HEK293 (cell line): ENCODE data around the gene FOXK2.

Experiments
- CTCF ChIA-PET: fragments of 350-600 bp; formaldehyde crosslinking; extraction: SDS; loops from one replicate; lab custom pipeline; 2021; ENCODE audit warnings: antibody characterized with exemption; lab: Yijun Ruan, JAX
- POLR2A ChIA-PET: fragments of 300-600 bp; formaldehyde crosslinking; extraction: SDS; loops from one replicate; lab custom pipeline; 2020; ENCODE audit warnings: antibody characterized with exemption, inconsistent platforms; lab: Yijun Ruan, JAX
- H3K27ac ChIP-seq: fragments of 200-500 bp; sonication (Bioruptor generic); 2 replicates; pipeline ENCODE4 v1.5.1; 2014; ENCODE audit warnings: low read depth, low read length, control low read depth, inconsistent platforms; ENCODE audit errors: extremely low read depth
- H3K36me3 ChIP-seq, 2 experiments: fragments of 200-500 bp in 1 of 2; sonication (Bioruptor generic) in 1 of 2; 1 replicate in 1 of 2; 2 replicates in 1 of 2; pipeline ENCODE4 v1.5.1; 2014 to 2017; ENCODE audit warnings: inconsistent platforms in 2 of 2, low read length in 2 of 2; ENCODE audit not compliant: control insufficient read depth in 2 of 2, insufficient read depth in 1 of 2
- H3K4me1 ChIP-seq: fragments of 200-500 bp; sonication (Bioruptor generic); 2 replicates; pipeline ENCODE4 v1.5.1; 2014; ENCODE audit warnings: mild to moderate bottlenecking, low read length, inconsistent platforms; ENCODE audit not compliant: control insufficient read depth, insufficient read depth
- H3K4me3 ChIP-seq: 2 replicates; pipeline ENCODE4 v1.5.1; 2011; ENCODE audit warnings: low read depth, mild to moderate bottlenecking, control low read depth, low read length, moderate library complexity
- H3K9me3 ChIP-seq: fragments of 200-500 bp; sonication (Bioruptor generic); 2 replicates; pipeline ENCODE4 v1.5.1; 2014; ENCODE audit warnings: low read depth, low read length, inconsistent platforms; ENCODE audit not compliant: control insufficient read depth, insufficient read depth
- BCL11A ChIP-seq: fragments of 450-650 bp; formaldehyde crosslinking; IDR thresholded peaks from 2 replicates; pipeline ENCODE4 v1.5.1; 2016; ENCODE audit warnings: low read depth, missing biosample characterization, missing genetic modification characterization
- EGR2 ChIP-seq: fragments of 450-650 bp; formaldehyde crosslinking; IDR thresholded peaks from 2 replicates; pipeline ENCODE4 v1.5.1; 2016; ENCODE audit warnings: low read depth, missing biosample characterization, missing genetic modification characterization
- GLIS2 ChIP-seq: fragments of 450-650 bp; formaldehyde crosslinking; IDR thresholded peaks from 2 replicates; pipeline ENCODE4 v1.5.1; 2016; ENCODE audit warnings: missing biosample characterization, missing genetic modification characterization
- KLF1 ChIP-seq: fragments of 450-650 bp; formaldehyde crosslinking; IDR thresholded peaks from 2 replicates; pipeline ENCODE4 v1.5.1; 2016; ENCODE audit warnings: missing biosample characterization, missing genetic modification characterization
- KLF17 ChIP-seq: fragments of 450-650 bp; formaldehyde crosslinking; IDR thresholded peaks from 2 replicates; pipeline ENCODE4 v1.5.1; 2016; ENCODE audit warnings: missing biosample characterization, missing genetic modification characterization
- KLF7 ChIP-seq: fragments of 450-650 bp; formaldehyde crosslinking; IDR thresholded peaks from 2 replicates; pipeline ENCODE4 v1.5.1; 2016; ENCODE audit warnings: missing biosample characterization, missing genetic modification characterization, borderline replicate concordance
- PRDM4 ChIP-seq: fragments of 450-650 bp; formaldehyde crosslinking; IDR thresholded peaks from 2 replicates; pipeline ENCODE4 v1.5.1; 2017; ENCODE audit warnings: missing biosample characterization, missing genetic modification characterization
- SCRT1 ChIP-seq: fragments of 450-650 bp; formaldehyde crosslinking; IDR thresholded peaks from 2 replicates; pipeline ENCODE4 v1.5.1; 2016; ENCODE audit warnings: missing biosample characterization, missing genetic modification characterization, borderline replicate concordance
- SETDB1 ChIP-seq: IDR thresholded peaks from one replicate; pipeline ENCODE4 v1.6.1; 2017; ENCODE audit warnings: mild to moderate bottlenecking, low read length, moderate library complexity, mixed read lengths; ENCODE audit not compliant: insufficient read length
- ZBTB17 ChIP-seq: fragments of 450-650 bp; formaldehyde crosslinking; IDR thresholded peaks from 2 replicates; pipeline ENCODE4 v1.5.1; 2016; ENCODE audit warnings: missing biosample characterization, missing genetic modification characterization
- ZBTB26 ChIP-seq: fragments of 450-650 bp; formaldehyde crosslinking; optimal IDR thresholded peaks from 2 replicates; pipeline ENCODE3; 2016; ENCODE audit warnings: missing biosample characterization, mild to moderate bottlenecking, missing genetic modification characterization
- ZFP37 ChIP-seq: fragments of 450-650 bp; formaldehyde crosslinking; IDR thresholded peaks from 2 replicates; pipeline ENCODE4 v1.5.1; 2016; ENCODE audit warnings: missing biosample characterization, missing genetic modification characterization
- ZNF16 ChIP-seq: fragments of 450-650 bp; formaldehyde crosslinking; IDR thresholded peaks from 2 replicates; pipeline ENCODE4 v1.5.1; 2016; ENCODE audit warnings: low read depth, missing biosample characterization, missing genetic modification characterization
- ZNF311 ChIP-seq: fragments of 450-650 bp; formaldehyde crosslinking; IDR thresholded peaks from 2 replicates; pipeline ENCODE4 v1.5.1; 2017; ENCODE audit warnings: missing biosample characterization, missing genetic modification characterization, borderline replicate concordance
- ZNF600 ChIP-seq: fragments of 450-650 bp; formaldehyde crosslinking; IDR thresholded peaks from 2 replicates; pipeline ENCODE4 v1.5.1; 2016; ENCODE audit warnings: missing biosample characterization, missing genetic modification characterization
- ZNF654 ChIP-seq: fragments of 450-650 bp; formaldehyde crosslinking; IDR thresholded peaks from 2 replicates; pipeline ENCODE4 v1.5.1; 2016; ENCODE audit warnings: low read depth, missing biosample characterization, missing genetic modification characterization
- ZNF843 ChIP-seq: fragments of 450-650 bp; formaldehyde crosslinking; IDR thresholded peaks from 2 replicates; pipeline ENCODE4 v1.5.1; 2016; ENCODE audit warnings: missing biosample characterization, missing genetic modification characterization
- ZSCAN30 ChIP-seq: fragments of 450-650 bp; IDR thresholded peaks from 2 replicates; pipeline ENCODE4 v1.5.1; 2018; ENCODE audit warnings: missing biosample characterization, mild to moderate bottlenecking, missing genetic modification characterization, moderate library complexity
- TF ChIP-seq, protein P1 (sequence below): fragments of 450-650 bp; formaldehyde crosslinking; IDR thresholded peaks from 2 replicates; pipeline ENCODE4 v1.5.1; 2017; ENCODE audit warnings: missing biosample characterization, missing genetic modification characterization
- TF ChIP-seq, protein P2 (sequence below): fragments of 450-650 bp; formaldehyde crosslinking; IDR thresholded peaks from 2 replicates; pipeline ENCODE4 v1.5.1; 2016; ENCODE audit warnings: missing biosample characterization, missing genetic modification characterization
- TF ChIP-seq, protein P3 (sequence below): fragments of 450-650 bp; IDR thresholded peaks from 2 replicates; pipeline ENCODE4 v1.5.1; 2018; ENCODE audit warnings: missing biosample characterization, missing genetic modification characterization
- TF ChIP-seq, protein P4 (sequence below): fragments of 450-650 bp; formaldehyde crosslinking; IDR thresholded peaks from 2 replicates; pipeline ENCODE4 v1.5.1; 2016; ENCODE audit warnings: missing biosample characterization, missing genetic modification characterization

The FOXK2 gene

DNA sequence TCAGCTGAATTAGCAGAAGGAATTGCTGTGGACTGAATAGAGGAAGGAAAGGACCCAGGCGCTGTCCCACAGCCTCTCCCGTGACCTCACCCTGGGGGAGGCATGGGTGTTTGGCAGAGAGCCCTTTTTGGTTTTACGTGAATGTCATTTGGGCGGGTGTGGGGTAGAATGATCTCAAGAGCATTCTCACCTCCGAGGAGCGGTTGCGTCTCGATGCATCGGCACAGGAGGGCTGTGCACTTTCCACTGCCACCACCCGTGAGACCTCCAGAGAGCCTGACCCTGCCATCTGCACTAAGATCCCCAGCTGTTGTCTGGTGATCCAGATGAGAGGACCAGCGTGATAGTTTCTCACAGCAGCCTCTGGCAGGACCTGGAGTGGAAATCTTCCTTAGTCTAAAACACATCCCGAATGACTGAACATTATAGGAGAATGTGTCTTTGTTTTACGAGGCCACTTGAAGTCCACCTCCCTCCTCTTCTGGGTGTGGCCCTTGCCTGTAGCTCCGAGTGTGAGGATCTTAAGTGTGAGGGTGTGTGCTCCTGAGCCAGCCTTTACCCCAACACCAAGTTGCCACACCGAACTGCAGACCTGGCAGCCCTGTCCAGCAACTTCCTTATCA is 29.3 kb downstream of the FOXK2 start (continued):
- TF ChIP-seq, protein P1, sequence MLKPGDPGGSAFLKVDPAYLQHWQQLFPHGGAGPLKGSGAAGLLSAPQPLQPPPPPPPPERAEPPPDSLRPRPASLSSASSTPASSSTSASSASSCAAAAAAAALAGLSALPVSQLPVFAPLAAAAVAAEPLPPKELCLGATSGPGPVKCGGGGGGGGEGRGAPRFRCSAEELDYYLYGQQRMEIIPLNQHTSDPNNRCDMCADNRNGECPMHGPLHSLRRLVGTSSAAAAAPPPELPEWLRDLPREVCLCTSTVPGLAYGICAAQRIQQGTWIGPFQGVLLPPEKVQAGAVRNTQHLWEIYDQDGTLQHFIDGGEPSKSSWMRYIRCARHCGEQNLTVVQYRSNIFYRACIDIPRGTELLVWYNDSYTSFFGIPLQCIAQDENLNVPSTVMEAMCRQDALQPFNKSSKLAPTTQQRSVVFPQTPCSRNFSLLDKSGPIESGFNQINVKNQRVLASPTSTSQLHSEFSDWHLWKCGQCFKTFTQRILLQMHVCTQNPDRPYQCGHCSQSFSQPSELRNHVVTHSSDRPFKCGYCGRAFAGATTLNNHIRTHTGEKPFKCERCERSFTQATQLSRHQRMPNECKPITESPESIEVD, result 0 out of 2 replicates have a peak, but pooled peaks have one; percentile 17
- TF ChIP-seq SETDB1 (no peak), KLF7 (tag by site-specific recombination) (peak; percentile 38; the same call in 1 of the 2 replicates), GLIS2 (peak; percentile 70), ZNF311 (tag by site-specific recombination) (no peak), KLF17 (tag by site-specific recombination) (peak; percentile 74; the same call in 1 of the 2 replicates), KLF1 (peak; percentile 93), ZBTB26 (peak; percentile 24), ZFP37 (tag by site-specific recombination) (no peak; the same call in 1 of the 2 replicates), ZBTB17 (peak; percentile 56; the same call in 1 of the 2 replicates), ZNF600 (tag by site-specific recombination) (peak; percentile 66), ZNF16 (tag by site-specific recombination) (no peak), EGR2 (tag by site-specific recombination) (peak; percentile 92)
- TF ChIP-seq, protein P2, sequence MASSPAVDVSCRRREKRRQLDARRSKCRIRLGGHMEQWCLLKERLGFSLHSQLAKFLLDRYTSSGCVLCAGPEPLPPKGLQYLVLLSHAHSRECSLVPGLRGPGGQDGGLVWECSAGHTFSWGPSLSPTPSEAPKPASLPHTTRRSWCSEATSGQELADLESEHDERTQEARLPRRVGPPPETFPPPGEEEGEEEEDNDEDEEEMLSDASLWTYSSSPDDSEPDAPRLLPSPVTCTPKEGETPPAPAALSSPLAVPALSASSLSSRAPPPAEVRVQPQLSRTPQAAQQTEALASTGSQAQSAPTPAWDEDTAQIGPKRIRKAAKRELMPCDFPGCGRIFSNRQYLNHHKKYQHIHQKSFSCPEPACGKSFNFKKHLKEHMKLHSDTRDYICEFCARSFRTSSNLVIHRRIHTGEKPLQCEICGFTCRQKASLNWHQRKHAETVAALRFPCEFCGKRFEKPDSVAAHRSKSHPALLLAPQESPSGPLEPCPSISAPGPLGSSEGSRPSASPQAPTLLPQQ (tag by site-specific recombination), result 0 out of 2 replicates have a peak, but pooled peaks have one; percentile 13

DNA sequence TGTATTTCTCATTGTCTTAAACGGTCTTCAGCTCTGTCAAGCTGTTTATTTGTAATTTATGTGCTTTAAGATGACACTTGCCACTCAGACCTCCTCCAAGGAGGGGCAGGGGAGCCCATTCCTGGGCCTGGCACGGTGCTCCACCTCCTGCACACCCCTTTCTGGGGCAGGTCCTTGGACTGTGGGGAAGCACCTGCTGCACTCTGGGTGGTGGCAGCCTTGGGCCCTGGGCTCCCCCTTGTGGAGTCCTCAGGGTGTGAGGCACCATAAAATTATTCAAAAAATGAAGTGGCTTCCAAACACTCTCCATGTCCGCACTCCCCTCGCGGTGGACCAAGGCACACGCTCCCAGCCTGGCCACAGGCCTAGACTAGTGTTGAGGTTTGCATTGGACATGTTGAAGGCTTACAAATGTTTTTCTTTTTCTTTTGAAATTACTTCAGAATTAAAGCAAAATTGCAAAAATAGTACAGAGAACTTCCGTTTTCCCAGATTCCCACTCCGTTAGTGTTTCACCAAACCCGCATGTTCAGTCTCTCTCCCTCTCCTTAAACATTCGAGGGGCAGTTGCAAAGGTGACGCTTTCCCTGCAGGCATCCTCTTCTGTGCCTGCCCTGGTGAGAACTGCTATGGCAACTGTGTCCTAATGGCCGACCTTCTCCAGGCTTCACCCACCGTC is 32.4 kb downstream of the FOXK2 start:
- Histone ChIP-seq H3K27ac (no peak overlapping the region), H3K36me3 (no peaks in the 10 kb centered on the region; a peak in 1 of 3 replicates), H3K9me3 (no peaks in the 10 kb centered on the region), H3K4me3 (no peak overlapping the region), H3K4me1 (peaks cover 11% of the 10 kb centered on the region)
- ChIA-PET POLR2A (interaction anchor here (1.7 kb wide), 1 partner anchor 16 kb away, joined by 5 read pairs; no protein-coding TSS in a partner anchor), CTCF (interaction anchor here (0.5 to 1.4 kb wide), 12 partner anchors 8 to 669 kb away, joined by 3 to 10 read pairs (median 4); partner anchors contain the start of gene FOXK2)
- TF ChIP-seq SCRT1 (tag by site-specific recombination) (peak; percentile 97), ZNF654 (peak; percentile 72), ZNF843 (tag by site-specific recombination) (no peak), BCL11A (tag by site-specific recombination) (no peak), ZSCAN30 (tag by site-specific recombination) (peak; percentile 13; the same call in 1 of the 2 replicates), PRDM4 (no peak)
- TF ChIP-seq, protein P3, sequence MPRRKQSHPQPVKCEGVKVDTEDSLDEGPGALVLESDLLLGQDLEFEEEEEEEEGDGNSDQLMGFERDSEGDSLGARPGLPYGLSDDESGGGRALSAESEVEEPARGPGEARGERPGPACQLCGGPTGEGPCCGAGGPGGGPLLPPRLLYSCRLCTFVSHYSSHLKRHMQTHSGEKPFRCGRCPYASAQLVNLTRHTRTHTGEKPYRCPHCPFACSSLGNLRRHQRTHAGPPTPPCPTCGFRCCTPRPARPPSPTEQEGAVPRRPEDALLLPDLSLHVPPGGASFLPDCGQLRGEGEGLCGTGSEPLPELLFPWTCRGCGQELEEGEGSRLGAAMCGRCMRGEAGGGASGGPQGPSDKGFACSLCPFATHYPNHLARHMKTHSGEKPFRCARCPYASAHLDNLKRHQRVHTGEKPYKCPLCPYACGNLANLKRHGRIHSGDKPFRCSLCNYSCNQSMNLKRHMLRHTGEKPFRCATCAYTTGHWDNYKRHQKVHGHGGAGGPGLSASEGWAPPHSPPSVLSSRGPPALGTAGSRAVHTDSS (tag by site-specific recombination), result no peak
- TF ChIP-seq, protein P4, sequence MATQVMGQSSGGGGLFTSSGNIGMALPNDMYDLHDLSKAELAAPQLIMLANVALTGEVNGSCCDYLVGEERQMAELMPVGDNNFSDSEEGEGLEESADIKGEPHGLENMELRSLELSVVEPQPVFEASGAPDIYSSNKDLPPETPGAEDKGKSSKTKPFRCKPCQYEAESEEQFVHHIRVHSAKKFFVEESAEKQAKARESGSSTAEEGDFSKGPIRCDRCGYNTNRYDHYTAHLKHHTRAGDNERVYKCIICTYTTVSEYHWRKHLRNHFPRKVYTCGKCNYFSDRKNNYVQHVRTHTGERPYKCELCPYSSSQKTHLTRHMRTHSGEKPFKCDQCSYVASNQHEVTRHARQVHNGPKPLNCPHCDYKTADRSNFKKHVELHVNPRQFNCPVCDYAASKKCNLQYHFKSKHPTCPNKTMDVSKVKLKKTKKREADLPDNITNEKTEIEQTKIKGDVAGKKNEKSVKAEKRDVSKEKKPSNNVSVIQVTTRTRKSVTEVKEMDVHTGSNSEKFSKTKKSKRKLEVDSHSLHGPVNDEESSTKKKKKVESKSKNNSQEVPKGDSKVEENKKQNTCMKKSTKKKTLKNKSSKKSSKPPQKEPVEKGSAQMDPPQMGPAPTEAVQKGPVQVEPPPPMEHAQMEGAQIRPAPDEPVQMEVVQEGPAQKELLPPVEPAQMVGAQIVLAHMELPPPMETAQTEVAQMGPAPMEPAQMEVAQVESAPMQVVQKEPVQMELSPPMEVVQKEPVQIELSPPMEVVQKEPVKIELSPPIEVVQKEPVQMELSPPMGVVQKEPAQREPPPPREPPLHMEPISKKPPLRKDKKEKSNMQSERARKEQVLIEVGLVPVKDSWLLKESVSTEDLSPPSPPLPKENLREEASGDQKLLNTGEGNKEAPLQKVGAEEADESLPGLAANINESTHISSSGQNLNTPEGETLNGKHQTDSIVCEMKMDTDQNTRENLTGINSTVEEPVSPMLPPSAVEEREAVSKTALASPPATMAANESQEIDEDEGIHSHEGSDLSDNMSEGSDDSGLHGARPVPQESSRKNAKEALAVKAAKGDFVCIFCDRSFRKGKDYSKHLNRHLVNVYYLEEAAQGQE (tag by site-specific recombination), result no peak
